Measurements from ENCODE around the gene SLC25A29.

- TF ChIP-seq CTCF (IDR thresholded peaks at IDR 0.05) (no peak), POLR2A (IDR thresholded peaks at IDR 0.05) (no peak), EP300 (IDR thresholded peaks at IDR 0.05) (no peak)
Observed at GRCh38 chr14:100279563-100279962, 26.7 kb downstream of the SLC25A29 start.

All from gastroesophageal sphincter (tissue), 3 donors.